Karpas-422 (cell line): ENCODE measurements around the gene EIF5A2. TPM values are rescaled to one million over a fixed set of nuclear protein-coding genes. Genes with fewer than 3 reads are reported as not detected.
A peak's percentile ranks its signal among the peaks of the same experiment; 100 is the strongest.

Experiments
- DNase-seq: peaks from one replicate; pipeline ENCODE4 v3.0.0-alpha.2; 2015
- H2AFZ ChIP-seq: fragments of 200-600 bp; sonication (generic); 2 replicates; pipeline ENCODE4 v1.6.1; 2014; ENCODE audit warnings: antibody characterized with exemption, low read length, mixed read lengths
- H3K27ac ChIP-seq: fragments of 200-600 bp; sonication (generic); 2 replicates; pipeline ENCODE4 v1.5.1; 2014; ENCODE audit warnings: mild to moderate bottlenecking, low read length, moderate library complexity
- H3K27me3 ChIP-seq: fragments of 200-600 bp; sonication (generic); 2 replicates; pipeline ENCODE4 v1.6.1; 2014; ENCODE audit warnings: low read length, mixed read lengths
- H3K36me3 ChIP-seq: fragments of 200-600 bp; sonication (generic); 2 replicates; pipeline ENCODE4 v1.6.1; 2014; ENCODE audit warnings: low read length, mixed read lengths; ENCODE audit not compliant: insufficient read depth
- H3K4me1 ChIP-seq: fragments of 200-600 bp; sonication (generic); 2 replicates; pipeline ENCODE4 v1.6.1; 2014; ENCODE audit warnings: mild to moderate bottlenecking, low read length, mixed read lengths
- H3K4me2 ChIP-seq: fragments of 200-600 bp; sonication (generic); 2 replicates; pipeline ENCODE4 v1.6.1; 2014; ENCODE audit warnings: low read length, low read depth, mild to moderate bottlenecking; ENCODE audit not compliant: poor library complexity, severe bottlenecking
- H3K4me3 ChIP-seq: fragments of 200-600 bp; sonication (generic); 2 replicates; pipeline ENCODE4 v1.5.1; 2014; ENCODE audit warnings: mild to moderate bottlenecking, antibody characterized with exemption, low read length, mixed read lengths
- H3K79me2 ChIP-seq: fragments of 200-600 bp; sonication (generic); 2 replicates; pipeline ENCODE4 v1.6.1; 2014; ENCODE audit warnings: mild to moderate bottlenecking, low read length, mixed read lengths
- H3K9ac ChIP-seq: fragments of 200-600 bp; sonication (generic); 2 replicates; pipeline ENCODE4 v1.6.0; 2014; ENCODE audit warnings: low read length
- H3K9me2 ChIP-seq: fragments of 200-600 bp; sonication (generic), shearing (Covaris generic); replicated peaks from 2 replicates; pipeline ENCODE4 v1.6.0; 2014; ENCODE audit warnings: mild to moderate bottlenecking, low read length, moderate library complexity; ENCODE audit not compliant: insufficient read depth
- H3K9me3 ChIP-seq: fragments of 300-700, 200-600 bp; sonication (generic); 2 replicates; pipeline ENCODE4 v1.6.1; 2014; ENCODE audit warnings: low read length, mixed read lengths
- H4K20me1 ChIP-seq: fragments of 200-600 bp; sonication (generic); 2 replicates; pipeline ENCODE4 v1.6.1; 2014; ENCODE audit warnings: mild to moderate bottlenecking, antibody characterized with exemption, low read length, low read depth; ENCODE audit not compliant: insufficient read depth
- total RNA-seq: library from RNA; depleted of rRNA; stranded (reverse); fragments of >200 nt; shearing (Covaris generic); gene quantifications from 2 replicates; pipeline ENCODE4 v1.2.3, GENCODE V29; 2014; ENCODE audit warnings: low replicate concordance; rRNA removed

Gene EIF5A2
- total RNA-seq, result 7.8 and 10.5 TPM in 2 replicates

GRCh38 chr3:170908235-170909116, at the start of gene EIF5A2:
Gene EIF5A2 (minus strand): TSS chr3:170908637. CDS start chr3:170907806, 831 bp downstream.
- Histone ChIP-seq H3K9ac (peak within 1 kb of the TSS; percentile 71), H3K27ac (no peak within 1 kb of the TSS), H3K9me3 (no peaks in the 10 kb centered on the region), H4K20me1 (no peaks in the 10 kb centered on the region), H3K4me3 (peak within 1 kb of the TSS; percentile 68), H3K4me2 (peak within 1 kb of the TSS; percentile 74), H3K9me2 (no peaks in the 10 kb centered on the region), H3K27me3 (no peaks in the 10 kb centered on the region), H3K4me1 (peaks cover 15% of the 10 kb centered on the region), H3K79me2 (no peaks in the 10 kb centered on the region), H2AFZ (no peak within 1 kb of the TSS), H3K36me3 (no peaks in the 10 kb centered on the region)
- peak; percentile 94 for DNase-seq

- Histone ChIP-seq H3K9me2 (no peaks in the 10 kb centered on the region), H3K36me3 (no peaks in the 10 kb centered on the region), H3K4me1 (no peaks in the 10 kb centered on the region)
These were observed 48.2 kb upstream of the EIF5A2 start for GRCh38 chr3:170956647-170957046.

DNA sequence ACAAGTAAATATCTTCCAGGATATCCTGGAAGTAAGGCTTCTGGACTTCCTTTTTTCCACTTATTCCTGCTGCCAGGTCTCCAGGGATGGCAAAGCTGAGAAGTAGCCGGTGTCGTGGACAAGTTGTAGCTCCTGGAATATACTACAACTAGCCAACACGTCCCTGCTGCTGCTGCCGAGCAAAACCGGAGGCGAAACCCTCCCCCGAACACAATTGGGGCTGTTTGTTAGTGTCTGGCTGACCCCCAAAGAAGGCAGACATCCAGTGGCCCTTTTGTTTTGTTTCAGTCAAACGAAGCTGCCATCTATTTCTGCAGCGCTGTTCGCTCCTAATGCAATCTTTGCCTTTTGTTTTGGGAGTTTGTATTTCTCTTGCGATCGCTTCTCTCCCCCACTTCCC, 45.3 kb upstream of the EIF5A2 start:
- H3K27me3 ChIP-seq, result no peaks in the 10 kb centered on the region
- no peaks in the 10 kb centered on the region for H3K9me2 ChIP-seq
- H3K36me3 ChIP-seq, result no peaks in the 10 kb centered on the region
- H3K4me1 ChIP-seq, result no peaks in the 10 kb centered on the region
- no peak overlapping the region for H2AFZ ChIP-seq
- H3K79me2 ChIP-seq, result no peaks in the 10 kb centered on the region
- H3K9ac ChIP-seq, result no peak overlapping the region
- no peak overlapping the region for H3K4me3 ChIP-seq
- no peak overlapping the region for H3K27ac ChIP-seq
- no peaks in the 10 kb centered on the region for H4K20me1 ChIP-seq
- H3K4me2 ChIP-seq, result no peak overlapping the region
- no peak for DNase-seq
- H3K9me3 ChIP-seq, result no peaks in the 10 kb centered on the region

More at GRCh38 chr3:170956647-170957046, 48.2 kb upstream of the EIF5A2 start:
- H4K20me1 ChIP-seq, result no peaks in the 10 kb centered on the region
- no peaks in the 10 kb centered on the region for H3K9me3 ChIP-seq
- no peak for DNase-seq
- no peaks in the 10 kb centered on the region for H3K79me2 ChIP-seq
- H2AFZ ChIP-seq, result no peak overlapping the region
- H3K4me2 ChIP-seq, result no peak overlapping the region
- H3K27ac ChIP-seq, result no peak overlapping the region
- no peak overlapping the region for H3K4me3 ChIP-seq
- H3K27me3 ChIP-seq, result no peaks in the 10 kb centered on the region
- H3K9ac ChIP-seq, result no peak overlapping the region

DNA sequence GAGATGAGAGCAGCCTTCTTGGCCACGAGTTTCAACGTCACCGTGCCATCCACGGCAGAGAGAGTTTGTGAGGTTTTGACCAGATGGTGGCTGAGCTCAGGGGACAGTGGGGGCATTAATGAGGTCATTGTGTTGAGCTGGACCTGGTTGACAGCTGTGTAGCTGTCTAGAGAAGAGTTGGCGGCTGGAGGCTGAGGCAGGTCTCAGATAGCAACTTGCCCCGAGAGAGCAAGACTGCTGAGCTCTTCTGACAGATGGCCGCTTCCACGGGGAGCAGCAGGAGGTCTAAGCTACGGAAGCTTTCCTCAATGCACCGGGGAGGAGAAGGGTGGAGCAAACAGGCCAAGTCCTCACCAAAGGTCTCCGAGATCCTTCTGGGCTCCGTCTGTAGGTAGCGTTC, 44.8 kb upstream of the EIF5A2 start:
- Histone ChIP-seq H3K27ac (no peak overlapping the region), H2AFZ (no peak overlapping the region), H3K79me2 (no peaks in the 10 kb centered on the region), H3K4me1 (no peaks in the 10 kb centered on the region), H4K20me1 (no peaks in the 10 kb centered on the region), H3K4me2 (no peak overlapping the region), H3K9me2 (no peaks in the 10 kb centered on the region), H3K9me3 (no peaks in the 10 kb centered on the region), H3K9ac (no peak overlapping the region), H3K4me3 (no peak overlapping the region), H3K36me3 (no peaks in the 10 kb centered on the region), H3K27me3 (no peaks in the 10 kb centered on the region)
- DNase-seq, result no peak

GRCh38 chr3:170949211-170949610, 40.8 kb upstream of the EIF5A2 start:
- Histone ChIP-seq H3K9me2 (no peaks in the 10 kb centered on the region), H3K27ac (no peak overlapping the region), H3K9me3 (no peaks in the 10 kb centered on the region), H3K27me3 (no peaks in the 10 kb centered on the region), H3K79me2 (no peaks in the 10 kb centered on the region), H2AFZ (no peak overlapping the region), H3K36me3 (no peaks in the 10 kb centered on the region), H3K9ac (no peak overlapping the region), H3K4me2 (no peak overlapping the region), H3K4me3 (no peak overlapping the region), H3K4me1 (no peaks in the 10 kb centered on the region), H4K20me1 (no peaks in the 10 kb centered on the region)
- DNase-seq, result no peak

- no peaks in the 10 kb centered on the region for H3K79me2 ChIP-seq
- H3K4me1 ChIP-seq, result no peaks in the 10 kb centered on the region
- no peaks in the 10 kb centered on the region for H3K27me3 ChIP-seq
- H3K4me3 ChIP-seq, result no peak overlapping the region
- H3K36me3 ChIP-seq, result no peaks in the 10 kb centered on the region
- no peaks in the 10 kb centered on the region for H3K9me2 ChIP-seq
- H3K4me2 ChIP-seq, result no peak overlapping the region
- H4K20me1 ChIP-seq, result no peaks in the 10 kb centered on the region
- no peak overlapping the region for H3K27ac ChIP-seq
- H3K9me3 ChIP-seq, result no peaks in the 10 kb centered on the region
- DNase-seq, result no peak
- no peak overlapping the region for H3K9ac ChIP-seq
- no peak overlapping the region for H2AFZ ChIP-seq
These were observed 38.8 kb upstream of the EIF5A2 start for GRCh38 chr3:170947018-170947769.

DNA sequence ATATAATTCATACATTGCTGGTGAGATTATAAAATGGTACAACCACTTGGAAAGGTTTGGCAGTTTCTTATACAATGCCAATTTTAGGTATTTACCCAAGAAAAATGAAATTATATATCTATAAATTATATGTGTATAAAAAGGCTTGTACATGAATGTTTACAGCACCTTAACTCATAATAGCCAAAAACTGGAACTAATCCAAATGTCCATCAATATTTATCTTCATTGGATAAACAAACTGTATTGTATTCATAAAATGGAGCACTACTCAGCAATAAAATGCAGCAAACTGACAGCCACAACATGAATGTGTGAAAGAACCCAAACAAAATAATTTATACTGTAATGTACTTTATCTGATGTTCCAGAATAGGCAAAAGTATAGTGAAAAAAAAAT, 33.6 kb upstream of the EIF5A2 start:
- H3K4me1 ChIP-seq, result no peaks in the 10 kb centered on the region
- no peaks in the 10 kb centered on the region for H4K20me1 ChIP-seq
- no peaks in the 10 kb centered on the region for H3K9me2 ChIP-seq
- no peak overlapping the region for H2AFZ ChIP-seq
- no peak overlapping the region for H3K4me3 ChIP-seq
- H3K9me3 ChIP-seq, result no peaks in the 10 kb centered on the region
- no peaks in the 10 kb centered on the region for H3K27me3 ChIP-seq
- no peak overlapping the region for H3K4me2 ChIP-seq
- no peaks in the 10 kb centered on the region for H3K36me3 ChIP-seq
- H3K27ac ChIP-seq, result no peak overlapping the region
- DNase-seq, result no peak
- H3K79me2 ChIP-seq, result no peaks in the 10 kb centered on the region
- no peak overlapping the region for H3K9ac ChIP-seq

- Histone ChIP-seq H3K27ac (no peak overlapping the region), H3K9me2 (no peaks in the 10 kb centered on the region), H3K4me1 (no peaks in the 10 kb centered on the region), H4K20me1 (no peaks in the 10 kb centered on the region), H3K4me2 (no peak overlapping the region), H2AFZ (no peak overlapping the region), H3K79me2 (no peaks in the 10 kb centered on the region), H3K27me3 (no peaks in the 10 kb centered on the region), H3K4me3 (no peak overlapping the region), H3K36me3 (no peaks in the 10 kb centered on the region), H3K9ac (no peak overlapping the region), H3K9me3 (no peaks in the 10 kb centered on the region)
- no peak for DNase-seq
These were observed 33.1 kb upstream of the EIF5A2 start for GRCh38 chr3:170941551-170941950.
